NK-92 treated with Interleukin-12 subunit alpha and Interleukin-12 subunit beta, amount 100 ng/mL, for 24 hours (cell line): Measurements from ENCODE around the gene SATB2.

Experiments used
- DNase-seq: peaks from one replicate; lab custom pipeline; 2025; lab: John Stamatoyannopoulos, UW

Gene SATB2

GRCh38 chr2:199405241-199405640 is 52.5 kb downstream of the SATB2 start:
- DNase-seq, result no peak

DNA sequence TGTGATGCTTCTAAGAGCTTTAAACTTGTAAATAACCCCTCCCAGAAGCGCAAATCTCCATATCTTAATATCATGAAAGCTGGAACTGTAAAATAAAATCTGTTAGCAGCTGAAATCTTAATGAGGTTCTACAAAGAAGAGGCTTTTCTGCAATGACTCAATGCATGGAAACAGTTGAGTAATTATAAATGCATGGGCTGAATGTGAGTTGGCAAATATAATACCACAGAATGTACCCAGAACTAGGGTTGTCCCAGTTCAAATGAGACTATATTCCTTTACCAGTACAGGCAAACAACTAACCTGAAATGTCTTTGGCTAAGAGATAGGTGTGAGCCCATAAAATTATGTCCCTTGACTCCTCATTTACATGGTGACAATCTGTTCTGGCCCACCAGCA is 52.9 kb downstream of the SATB2 start:
- no peak for DNase-seq

- DNase-seq, result no peak
Observed at GRCh38 chr2:199395311-199395710, 62.4 kb downstream of the SATB2 start.

GRCh38 chr2:199392363-199392762 is 65.4 kb downstream of the SATB2 start:
- no peak for DNase-seq

GRCh38 chr2:199388728-199389268 is 68.9 kb downstream of the SATB2 start:
- no peak for DNase-seq

- no peak for DNase-seq
Observed at GRCh38 chr2:199384043-199384442, 73.7 kb downstream of the SATB2 start.

DNA sequence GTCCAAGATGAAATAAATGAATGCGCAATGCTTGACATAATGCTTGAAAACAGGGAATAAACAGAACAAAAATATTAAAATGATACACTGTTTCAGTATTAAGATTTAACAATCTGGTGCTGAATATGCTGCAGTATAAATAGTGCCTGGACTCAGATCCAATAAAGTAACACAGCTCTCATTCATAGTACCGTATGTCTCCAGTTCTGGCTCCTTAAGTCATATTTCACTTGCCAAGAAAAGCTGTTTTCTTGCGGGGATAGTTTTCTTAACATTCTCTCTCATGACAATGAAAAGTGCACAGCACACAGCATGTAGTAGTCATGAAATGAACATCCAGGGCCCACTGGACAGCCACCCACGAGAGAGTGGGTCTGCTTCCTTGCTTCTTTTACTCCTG is 74.7 kb downstream of the SATB2 start:
- no peak for DNase-seq

GRCh38 chr2:199382091-199382490 is 75.6 kb downstream of the SATB2 start:
- no peak for DNase-seq

DNA sequence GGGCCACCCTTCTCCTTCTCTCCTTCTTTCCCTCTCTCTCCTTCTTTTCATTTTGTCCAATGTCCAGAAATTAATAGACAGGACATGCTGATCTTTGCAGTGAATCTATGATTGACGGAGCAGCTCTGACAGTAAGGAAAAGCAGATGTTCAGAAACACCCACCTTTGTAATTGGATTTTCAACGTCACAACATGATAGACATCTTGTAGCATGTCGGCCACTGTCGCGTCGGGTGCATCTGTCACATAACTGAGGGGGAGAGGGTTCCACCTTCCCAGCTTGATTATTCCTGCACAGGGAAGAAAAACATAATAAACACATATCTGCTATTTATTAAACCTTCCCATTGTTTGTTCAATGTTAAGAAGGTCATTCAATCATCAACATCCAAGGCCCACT is 76.2 kb downstream of the SATB2 start:
- DNase-seq, result no peak

DNA sequence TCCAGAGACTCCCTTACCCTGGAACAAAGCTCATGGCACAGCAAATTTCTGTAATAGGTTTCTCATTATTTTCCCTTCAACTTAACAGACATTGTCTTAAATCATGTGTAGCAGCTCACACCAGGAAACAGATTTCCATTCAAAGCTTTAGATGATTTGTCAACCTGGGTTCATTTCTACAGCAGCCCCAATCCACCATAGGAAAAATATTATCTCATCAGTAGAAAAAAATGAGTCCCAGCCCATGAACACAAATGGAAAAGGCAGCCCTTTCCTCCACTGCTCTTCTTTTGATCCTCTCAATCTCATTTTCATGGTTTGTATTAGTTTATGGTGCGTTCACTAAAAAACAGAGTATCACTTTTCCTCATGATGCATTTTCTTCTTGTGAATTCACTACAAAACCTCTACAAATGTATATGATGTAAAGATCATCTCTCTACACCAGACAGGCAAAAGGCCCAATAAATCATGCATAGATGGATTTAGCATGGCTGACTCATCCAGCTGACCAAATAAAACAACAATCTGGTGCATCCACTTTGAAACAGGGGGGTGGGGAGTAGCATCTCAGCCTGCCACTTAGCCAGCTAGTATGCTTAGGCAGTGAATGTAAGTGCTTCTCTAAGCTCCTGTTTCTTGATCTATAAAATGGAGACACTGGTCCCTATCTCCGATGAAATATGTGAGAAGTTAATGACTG is 78.6 kb downstream of the SATB2 start:
- DNase-seq, result no peak

GRCh38 chr2:199370150-199370780 is 87.5 kb downstream of the SATB2 start:
- no peak for DNase-seq

- DNase-seq, result no peak
Observed at GRCh38 chr2:199366406-199366805, 91.3 kb downstream of the SATB2 start.

- no peak for DNase-seq
Observed at GRCh38 chr2:199364153-199364552, 93.6 kb downstream of the SATB2 start.

- DNase-seq, result no peak
Observed at GRCh38 chr2:199356412-199356811, 101.3 kb downstream of the SATB2 start.

DNA sequence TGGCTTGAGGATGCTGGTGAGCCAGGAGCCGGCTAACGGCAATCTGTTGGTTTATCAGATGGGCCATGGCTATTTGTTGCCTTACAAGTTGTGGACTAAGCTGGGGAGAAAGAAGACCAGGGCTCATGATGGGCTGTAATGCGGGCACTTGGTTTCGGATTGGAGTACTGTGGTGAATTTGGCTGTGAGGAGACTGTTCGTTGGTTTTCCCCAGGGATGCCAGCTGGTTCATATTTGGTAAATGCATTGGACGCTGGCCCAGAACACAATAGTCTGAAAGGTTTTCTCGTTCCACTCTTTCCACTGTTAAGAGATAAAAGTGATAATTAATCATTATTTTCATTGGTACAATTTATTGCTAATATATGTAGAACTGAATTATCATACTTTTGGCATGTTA is 108.9 kb downstream of the SATB2 start:
- DNase-seq, result no peak

DNA sequence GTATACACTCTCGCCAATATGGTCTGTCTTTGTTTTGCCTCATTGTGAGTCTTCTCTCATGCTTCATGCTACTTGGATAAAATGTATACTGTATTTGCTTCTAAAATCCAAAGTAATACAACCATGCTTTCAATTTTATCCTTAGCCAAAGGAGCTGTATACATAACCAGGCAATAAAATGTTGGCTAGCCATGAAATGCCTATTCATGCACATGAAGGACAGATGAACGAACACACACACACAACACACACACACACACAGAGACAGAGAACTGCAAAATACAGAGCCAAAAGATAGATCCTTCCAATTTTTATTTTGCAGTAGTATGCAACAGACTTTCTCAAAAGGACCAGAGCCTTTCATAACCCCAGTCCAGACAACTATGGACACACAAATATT is 113.7 kb downstream of the SATB2 start:
- no peak for DNase-seq

DNA sequence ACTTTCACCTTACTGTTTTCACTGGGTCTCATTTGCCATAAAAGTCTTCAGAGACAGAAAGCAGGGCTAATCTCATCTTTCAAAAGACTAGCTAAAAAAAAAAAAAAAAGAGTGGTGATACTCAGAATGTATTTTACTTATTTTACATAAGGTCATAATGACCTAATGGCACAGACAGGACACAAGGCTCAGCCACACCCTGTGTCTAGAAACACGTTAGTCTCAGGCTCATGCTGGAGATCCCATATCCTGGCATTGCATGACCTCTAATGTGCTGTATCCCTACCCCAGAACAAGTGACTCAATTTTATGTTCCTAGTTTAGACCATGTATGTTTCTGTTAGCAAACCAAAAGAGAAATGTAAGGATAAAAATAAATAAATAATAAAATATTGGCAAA is 115.4 kb downstream of the SATB2 start:
- DNase-seq, result no peak

DNA sequence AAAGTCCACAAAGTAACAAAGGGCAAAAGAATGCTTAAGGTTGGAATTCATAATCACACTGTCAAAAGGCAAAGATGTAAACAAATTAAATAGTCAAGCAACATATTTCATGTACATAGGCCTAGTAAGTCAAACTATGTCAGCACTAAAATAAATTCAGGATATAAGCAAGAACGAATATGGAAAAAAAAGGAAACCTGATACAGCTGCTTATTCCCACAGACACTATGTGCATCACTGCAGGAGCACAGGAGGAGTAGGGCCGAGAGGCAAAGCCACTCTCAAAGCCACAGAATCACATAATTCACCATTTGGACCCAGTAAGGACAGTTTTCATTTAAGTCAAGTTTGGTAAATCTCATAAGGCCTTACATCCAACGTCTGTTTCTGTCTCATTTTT is 116.6 kb downstream of the SATB2 start:
- DNase-seq, result no peak

GRCh38 chr2:199339891-199340605 is 117.7 kb downstream of the SATB2 start:
- DNase-seq, result no peak

GRCh38 chr2:199336546-199336945 is 121.2 kb downstream of the SATB2 start:
- DNase-seq, result no peak

DNA sequence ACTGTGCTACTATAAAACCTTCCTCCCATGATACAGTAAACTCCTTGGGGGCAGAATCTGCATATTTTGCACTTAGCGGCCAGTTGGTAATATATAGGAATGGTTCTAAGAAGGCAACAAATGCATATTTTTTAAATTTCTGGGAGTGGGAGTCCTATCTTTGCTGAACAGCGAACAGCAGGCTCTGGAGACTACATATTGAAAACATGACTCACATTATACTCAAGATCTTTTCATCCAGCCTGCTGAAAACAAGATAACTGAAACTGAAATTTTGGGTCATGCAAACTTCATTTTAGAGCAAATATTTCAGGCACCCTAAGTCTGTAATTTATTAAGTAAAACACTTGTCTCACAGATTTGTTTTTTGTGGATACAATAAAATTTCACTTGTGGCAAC is 122.2 kb downstream of the SATB2 start:
- DNase-seq, result no peak

DNA sequence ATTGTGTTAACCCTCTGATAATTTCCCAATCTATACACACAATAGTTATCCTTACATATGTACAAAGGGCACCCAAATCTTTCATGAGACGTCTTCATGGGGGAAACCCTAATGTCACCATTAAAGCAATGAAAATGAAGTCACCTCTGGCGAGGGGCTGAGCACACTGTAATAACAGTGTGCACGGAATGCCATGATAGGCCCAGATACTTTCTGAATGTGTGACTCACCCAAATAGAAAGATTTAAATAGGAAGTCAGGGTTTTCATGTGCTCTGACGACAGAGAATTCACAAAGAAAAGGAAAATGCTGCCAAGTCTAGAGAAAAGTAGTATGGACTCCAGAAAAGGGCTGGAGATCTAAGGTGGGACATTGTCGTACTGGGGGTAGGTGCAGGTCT is 128.3 kb downstream of the SATB2 start:
- no peak for DNase-seq

DNA sequence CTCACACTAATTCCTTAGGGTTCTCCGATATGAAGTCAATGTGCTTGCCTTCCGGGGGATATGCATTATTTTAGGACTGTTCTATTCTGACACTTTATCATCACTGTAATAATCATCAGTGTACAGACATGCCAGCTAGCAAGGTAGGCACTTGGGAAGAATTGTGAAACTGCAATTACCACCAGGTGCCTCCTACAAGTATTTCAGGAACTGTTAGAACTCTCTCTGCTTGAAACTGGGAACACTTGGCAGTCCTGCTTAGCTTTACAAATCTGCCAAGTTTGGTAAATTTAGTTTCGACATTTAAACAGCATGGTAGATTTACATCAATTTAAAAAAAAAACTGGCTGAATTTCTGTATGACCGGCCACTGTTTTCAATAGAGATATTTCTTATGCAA is 128.7 kb downstream of the SATB2 start:
- no peak for DNase-seq
